ENCODE results near the gene SOX8.

The SOX8 gene

DNA sequence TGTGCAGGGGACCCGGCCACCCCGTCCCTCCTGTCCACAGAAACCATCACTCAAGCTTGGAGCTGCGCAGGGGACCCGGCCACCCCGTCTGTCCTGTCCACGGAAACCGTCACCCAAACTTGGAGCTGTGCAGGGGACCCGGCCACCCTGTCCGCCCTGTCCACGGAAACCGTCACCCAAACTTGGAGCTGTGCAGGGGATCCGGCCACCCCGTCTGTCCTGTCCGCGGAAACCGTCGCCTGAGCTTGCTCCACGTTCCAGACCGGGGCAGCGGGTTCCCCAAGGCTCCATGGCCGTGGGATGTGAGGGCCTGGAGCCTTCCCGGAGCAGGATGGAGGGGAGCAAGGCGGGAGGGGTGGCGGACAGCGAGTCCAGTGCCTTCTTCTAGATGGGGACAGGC, 25.2 kb downstream of the SOX8 start:
- Histone ChIP-seq H2AFZ (ENCODE audit: low read length) (no peak overlapping the region), H3F3A (ENCODE audit: insufficient read depth, low read length) (no peaks in the 10 kb centered on the region), H3K27me3 (replicated peaks; ENCODE audit: insufficient read depth, low read length) (peaks cover 95% of the 10 kb centered on the region), H3K4me2 (ENCODE audit: low read depth, low read length) (no peak overlapping the region), H3K9me2 (replicated peaks; ENCODE audit: insufficient read depth, low read length) (no peaks in the 10 kb centered on the region), H3K4me3 (ENCODE audit: low read length) (no peak overlapping the region), H3K36me3 (replicated peaks; ENCODE audit: insufficient read depth, low read length) (no peaks in the 10 kb centered on the region), H3K4me1 (ENCODE audit: low read length) (peaks cover 9% of the 10 kb centered on the region; the same call in 1 of the 2 replicates), H3K79me2 (ENCODE audit: low read length) (no peaks in the 10 kb centered on the region), H3K9me3 (replicated peaks; ENCODE audit: insufficient read depth, low read length) (no peaks in the 10 kb centered on the region), H4K20me1 (ENCODE audit: insufficient read depth, low read length) (no peaks in the 10 kb centered on the region), H3K9ac (ENCODE audit: low read length) (no peak overlapping the region), H3K27ac (ENCODE audit: low read length) (no peak overlapping the region)
- DNase-seq: no peak
- no peak for TF ChIP-seq EZH2phosphoT487 (IDR thresholded peaks at IDR 0.05; ENCODE audit: low read length)
- TF ChIP-seq CTCF (IDR thresholded peaks at IDR 0.05; ENCODE audit: low read length): no peak

GRCh38 chr16:1007284-1007850, 25.8 kb downstream of the SOX8 start:
- DNase-seq: no peak
- H3K4me1 ChIP-seq (ENCODE audit: low read length): peaks cover 9% of the 10 kb centered on the region; the same call in 1 of the 2 replicates

GRCh38 chr16:1008085-1008484, 26.5 kb downstream of the SOX8 start:
- no peak overlapping the region for H3K9ac ChIP-seq (ENCODE audit: low read length)
- H3K4me2 ChIP-seq (ENCODE audit: low read depth, low read length): no peak overlapping the region
- no peak overlapping the region for H2AFZ ChIP-seq (ENCODE audit: low read length)
- H3K9me2 ChIP-seq (replicated peaks; ENCODE audit: insufficient read depth, low read length): no peaks in the 10 kb centered on the region
- no peaks in the 10 kb centered on the region for H3K36me3 ChIP-seq (replicated peaks; ENCODE audit: insufficient read depth, low read length)
- peaks cover 95% of the 10 kb centered on the region for H3K27me3 ChIP-seq (replicated peaks; ENCODE audit: insufficient read depth, low read length)
- H3F3A ChIP-seq (ENCODE audit: insufficient read depth, low read length): no peaks in the 10 kb centered on the region
- no peaks in the 10 kb centered on the region for H3K9me3 ChIP-seq (replicated peaks; ENCODE audit: insufficient read depth, low read length)
- no peak for TF ChIP-seq CTCF (IDR thresholded peaks at IDR 0.05; ENCODE audit: low read length)
- TF ChIP-seq EZH2 (optimal IDR thresholded peaks at IDR 0.05; ENCODE audit: low read depth, low read length): no peak
- TF ChIP-seq EZH2phosphoT487 (IDR thresholded peaks at IDR 0.05; ENCODE audit: low read length): no peak
- no peaks in the 10 kb centered on the region for H3K79me2 ChIP-seq (ENCODE audit: low read length)
- peaks cover 4% of the 10 kb centered on the region; the same call in 1 of the 2 replicates for H3K4me1 ChIP-seq (ENCODE audit: low read length)
- H3K4me3 ChIP-seq (ENCODE audit: low read length): no peak overlapping the region
- no peak for DNase-seq
- no peak overlapping the region for H3K27ac ChIP-seq (ENCODE audit: low read length)
- H4K20me1 ChIP-seq (ENCODE audit: insufficient read depth, low read length): no peaks in the 10 kb centered on the region

More at GRCh38 chr16:1007284-1007850, 25.8 kb downstream of the SOX8 start:
- Histone ChIP-seq H3K9me3 (replicated peaks; ENCODE audit: insufficient read depth, low read length) (no peaks in the 10 kb centered on the region), H3K9ac (ENCODE audit: low read length) (no peak overlapping the region), H3K27me3 (replicated peaks; ENCODE audit: insufficient read depth, low read length) (peaks cover 95% of the 10 kb centered on the region), H2AFZ (ENCODE audit: low read length) (no peak overlapping the region), H3F3A (ENCODE audit: insufficient read depth, low read length) (no peaks in the 10 kb centered on the region), H3K4me3 (ENCODE audit: low read length) (no peak overlapping the region), H3K4me2 (ENCODE audit: low read depth, low read length) (no peak overlapping the region), H3K27ac (ENCODE audit: low read length) (no peak overlapping the region), H3K79me2 (ENCODE audit: low read length) (no peaks in the 10 kb centered on the region), H3K36me3 (replicated peaks; ENCODE audit: insufficient read depth, low read length) (no peaks in the 10 kb centered on the region), H3K9me2 (replicated peaks; ENCODE audit: insufficient read depth, low read length) (no peaks in the 10 kb centered on the region), H4K20me1 (ENCODE audit: insufficient read depth, low read length) (no peaks in the 10 kb centered on the region)
- TF ChIP-seq EZH2 (optimal IDR thresholded peaks at IDR 0.05; ENCODE audit: low read depth, low read length) (no peak), CTCF (IDR thresholded peaks at IDR 0.05; ENCODE audit: low read length) (no peak), EZH2phosphoT487 (IDR thresholded peaks at IDR 0.05; ENCODE audit: low read length) (no peak)
